Subcutaneous abdominal adipose tissue (tissue), 5 donors: ENCODE results near the gene HADHB.

Experiments
- H3K27ac ChIP-seq: one replicate; pipeline ENCODE4 v1.7.0; 2013; ENCODE audit warnings: low read depth, mild to moderate bottlenecking, inconsistent platforms, low read length, moderate library complexity
- H3K27me3 ChIP-seq, 5 donors: one replicate each; pipeline ENCODE4 v1.7.0; 2013; ENCODE audit warnings: low read length in 5 of 5, inconsistent platforms in 1 of 5; ENCODE audit not compliant: control insufficient read depth in 5 of 5, insufficient read depth in 4 of 5
- H3K36me3 ChIP-seq, 5 donors: one replicate each; pipeline ENCODE4 v1.7.0; 2013; ENCODE audit warnings: low read length in 5 of 5; ENCODE audit not compliant: control insufficient read depth in 5 of 5, insufficient read depth in 5 of 5
- H3K4me1 ChIP-seq, 5 donors: one replicate each; pipeline ENCODE4 v1.7.0; 2013; ENCODE audit warnings: low read length in 5 of 5, mild to moderate bottlenecking in 3 of 5, moderate library complexity in 1 of 5; ENCODE audit not compliant: control insufficient read depth in 5 of 5, insufficient read depth in 5 of 5
- H3K4me3 ChIP-seq, 5 donors: one replicate each; pipeline ENCODE4 v1.7.0; 2013; ENCODE audit warnings: low read length in 5 of 5, low read depth in 1 of 5
- H3K9ac ChIP-seq, 5 donors: one replicate each; pipeline ENCODE4 v1.7.0; 2013; ENCODE audit warnings: low read length in 5 of 5, mild to moderate bottlenecking in 4 of 5, moderate library complexity in 3 of 5
- H3K9me3 ChIP-seq, 5 donors: one replicate each; pipeline ENCODE4 v1.7.0; 2013; ENCODE audit warnings: low read length in 5 of 5; ENCODE audit not compliant: control insufficient read depth in 5 of 5
- donor health status: healthy.
- donor health status: healthy.
- donor health status: healthy.
- donor health status: healthy.
- donor health status: healthy.

HADHB gene

GRCh38 chr2:26333293-26333692 lies 88.6 kb downstream of the HADHB start:
- Histone ChIP-seq H3K36me3 (no peaks in the 10 kb centered on the region), H3K9ac (no peak overlapping the region), H3K4me3 (no peak overlapping the region), H3K9me3 (no peaks in the 10 kb centered on the region), H3K27ac (no peak overlapping the region), H3K27me3 (no peaks in the 10 kb centered on the region), H3K4me1 (peaks cover 0 to 5% (median 0%) of the 10 kb centered on the region in 5 donors)

- Histone ChIP-seq H3K9ac (no peak overlapping the region), H3K4me1 (peaks cover 0 to 3% (median 0%) of the 10 kb centered on the region in 5 donors), H3K27me3 (no peaks in the 10 kb centered on the region), H3K4me3 (no peak overlapping the region), H3K36me3 (no peaks in the 10 kb centered on the region), H3K9me3 (no peaks in the 10 kb centered on the region), H3K27ac (no peak overlapping the region)
Measured at GRCh38 chr2:26335231-26335630, 90.5 kb downstream of the HADHB start.

DNA sequence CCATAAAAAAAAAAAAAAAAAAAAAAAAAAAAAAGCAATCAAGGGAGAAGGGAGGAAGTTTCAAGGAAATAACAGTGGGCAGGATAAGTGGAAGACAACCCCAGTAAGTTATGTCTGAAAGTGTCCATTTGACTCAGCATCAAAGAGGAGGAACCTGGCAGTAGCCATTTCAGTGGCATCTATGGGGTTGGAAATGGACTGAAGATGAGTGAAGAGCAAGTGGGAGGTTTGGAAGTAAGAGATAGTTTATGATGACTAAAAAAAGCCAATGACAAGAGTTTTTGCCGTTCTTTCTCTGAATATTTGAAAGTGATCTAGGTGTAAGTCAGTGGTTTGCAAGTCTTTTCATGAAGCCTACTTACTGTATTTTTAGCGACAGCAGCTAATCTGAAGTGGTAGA lies 92.0 kb downstream of the HADHB start:
- H3K27ac ChIP-seq = no peak overlapping the region
- no peaks in the 10 kb centered on the region for H3K27me3 ChIP-seq
- no peaks in the 10 kb centered on the region for H3K9me3 ChIP-seq
- H3K4me3 ChIP-seq = no peak overlapping the region
- H3K36me3 ChIP-seq = no peaks in the 10 kb centered on the region
- H3K4me1 ChIP-seq = no peaks in the 10 kb centered on the region
- no peak overlapping the region for H3K9ac ChIP-seq

DNA sequence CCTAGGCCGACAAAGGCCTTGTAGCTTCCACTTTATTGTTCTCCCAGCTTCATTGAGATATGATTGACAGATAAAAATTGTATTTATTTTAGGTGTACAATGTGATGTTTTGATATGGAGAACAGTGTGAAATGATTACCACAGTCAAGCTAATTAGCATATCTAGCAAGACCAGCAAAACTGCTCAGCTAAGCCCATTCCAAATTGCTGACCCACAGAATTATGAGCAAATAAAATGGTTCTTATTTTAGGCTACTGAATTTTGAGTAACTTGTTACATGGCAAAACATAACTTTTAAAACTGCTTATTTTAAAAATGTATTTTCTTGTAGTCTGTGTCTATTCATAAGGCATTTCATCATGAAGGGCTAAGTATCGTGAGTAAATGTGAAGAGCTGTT lies 92.6 kb downstream of the HADHB start:
- no peaks in the 10 kb centered on the region for H3K4me1 ChIP-seq

More for the DNA sequence above, 92.6 kb downstream of the HADHB start:
- Histone ChIP-seq H3K27ac (no peak overlapping the region), H3K9ac (no peak overlapping the region), H3K9me3 (no peaks in the 10 kb centered on the region), H3K4me3 (no peak overlapping the region), H3K27me3 (no peaks in the 10 kb centered on the region), H3K36me3 (no peaks in the 10 kb centered on the region)
